ENCODE results near the gene NBPF15. TPM values are rescaled to one million over a fixed set of nuclear protein-coding genes. Genes with fewer than 3 reads are reported as not detected.
"Not testable (repeated sequence)": the region's sequence is repeated elsewhere in the genome, so short reads cannot be mapped to it uniquely, and the experiment has no call there.

Gene NBPF15
- 10 to 100 TPM; 17.8 to 20.1 TPM for total RNA-seq
- long read RNA-seq, full-length matches to known transcripts = 1 of 17 reads
- long read RNA-seq, partial matches to known transcripts = 5 of 17 reads
- long read RNA-seq, other reads (novel, unspliced or antisense) = 11 of 17 reads

- intact Hi-C loops (cut with DNase I, micrococcal nuclease) = not testable (repeated sequence)
- ATAC-seq (peak; percentile 99), DNase-seq (peak; percentile 74 to 81)
Observed at GRCh38 chr1:144461136-144461759, at the start of gene NBPF15. Gene NBPF15, minus strand, starts transcription at chr1:144461669. Its CDS starts 21,666 bp downstream, at chr1:144440003.

DNA sequence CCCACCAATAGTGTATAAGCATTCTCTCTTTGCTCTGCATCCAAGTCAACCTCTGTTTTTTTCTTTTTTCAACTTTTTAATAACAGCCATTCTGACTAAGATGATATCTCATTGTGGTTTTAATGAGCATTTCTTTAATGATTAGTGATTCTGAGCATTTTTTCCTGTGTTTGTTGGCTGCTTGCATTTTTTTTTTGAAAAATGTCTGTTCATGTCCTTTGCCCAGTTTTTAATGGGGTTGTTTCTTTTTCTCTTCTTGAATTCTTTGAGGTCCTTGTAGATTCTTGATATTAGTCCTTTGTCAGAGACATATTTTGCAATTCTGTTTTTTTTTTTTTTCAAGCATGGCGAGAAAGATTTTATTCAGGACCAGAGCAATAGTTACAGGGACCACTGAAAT lies 35.0 kb upstream of the NBPF15 start:
- intact Hi-C loops (cut with DNase I, micrococcal nuclease); DNase-seq; ATAC-seq: not testable (repeated sequence)

GRCh38 chr1:144494130-144494529 lies 32.7 kb upstream of the NBPF15 start:
- ATAC-seq; DNase-seq; intact Hi-C loops (cut with DNase I, micrococcal nuclease): not testable (repeated sequence)

GRCh38 chr1:144490394-144490793 lies 28.9 kb upstream of the NBPF15 start:
- intact Hi-C loops (cut with DNase I, micrococcal nuclease); ATAC-seq: not testable (repeated sequence)
- peak in 1 of 2 donors; percentile 24 for DNase-seq

- intact Hi-C loops (cut with DNase I, micrococcal nuclease); DNase-seq; ATAC-seq: not testable (repeated sequence)
Observed at GRCh38 chr1:144487002-144487401, 25.5 kb upstream of the NBPF15 start.

- peak; percentile 64 for ATAC-seq
- intact Hi-C loops (cut with DNase I, micrococcal nuclease); DNase-seq: not testable (repeated sequence)
Observed at GRCh38 chr1:144485048-144485993, 23.9 kb upstream of the NBPF15 start.

DNA sequence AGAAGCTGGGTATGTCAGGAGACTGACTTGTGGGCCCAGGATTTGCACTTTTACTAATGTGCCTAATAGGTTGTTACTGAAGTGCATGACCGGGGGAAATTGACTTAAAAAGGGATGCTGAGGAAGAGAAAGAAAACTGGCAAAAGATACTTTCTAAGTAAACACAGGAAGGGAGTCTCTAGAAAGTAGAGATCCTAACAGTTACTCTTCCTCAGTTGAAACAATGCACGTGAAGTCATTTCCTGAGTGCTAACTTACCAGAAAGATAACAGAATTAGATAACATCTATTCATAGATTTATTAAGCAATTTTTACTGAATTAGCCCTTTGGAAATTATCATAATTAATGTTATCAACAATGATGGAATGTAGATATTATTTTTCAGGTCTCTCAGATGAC lies 12.4 kb upstream of the NBPF15 start:
- DNase-seq; intact Hi-C loops (cut with DNase I, micrococcal nuclease): not testable (repeated sequence)

DNA sequence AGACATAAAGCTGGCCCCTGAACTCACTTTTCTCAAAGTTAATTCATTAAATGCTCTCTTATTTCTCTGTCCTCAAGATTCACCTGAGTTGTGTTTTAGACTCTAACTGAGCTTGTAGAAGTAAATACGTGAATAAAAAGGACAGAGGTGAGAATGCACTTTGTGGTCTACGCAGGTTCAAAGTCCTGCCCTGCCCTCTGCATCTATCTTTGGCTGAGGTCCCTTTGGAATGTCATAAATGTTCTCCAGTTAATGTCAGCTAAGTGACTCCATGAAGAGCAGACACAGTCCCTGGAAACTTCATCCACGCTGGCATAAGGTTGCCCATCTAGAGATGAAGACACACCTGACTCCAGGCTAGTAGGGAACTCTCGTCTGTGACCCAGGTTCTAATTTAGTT lies 10.0 kb upstream of the NBPF15 start:
- intact Hi-C loops (cut with DNase I, micrococcal nuclease) = not testable (repeated sequence)
- DNase-seq = peak in 1 of 2 donors; percentile 7
- ATAC-seq = peak; percentile 37

More for the DNA sequence above, 12.4 kb upstream of the NBPF15 start:
- ATAC-seq = not testable (repeated sequence)

DNA sequence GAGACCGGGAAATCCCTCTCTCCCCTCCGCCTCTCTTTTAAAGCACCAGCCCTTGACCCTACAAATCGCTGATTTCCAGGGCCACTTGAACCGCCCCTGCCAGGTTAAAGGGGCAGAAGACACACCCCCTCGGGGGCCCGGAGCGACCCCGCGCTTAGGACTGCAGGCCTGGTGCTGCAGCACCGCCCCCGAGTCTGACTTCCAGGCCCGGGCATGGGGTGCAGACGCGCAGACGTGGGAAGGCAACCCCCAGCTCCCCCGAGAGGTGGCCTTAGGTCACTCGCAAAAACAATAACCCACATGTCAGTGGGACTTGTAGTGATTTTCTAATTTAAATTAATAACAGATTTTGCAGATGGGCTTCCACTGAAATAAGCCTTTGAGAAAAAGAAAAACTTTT lies 309 bp upstream of the NBPF15 start:
- DNase-seq; ATAC-seq; intact Hi-C loops (cut with DNase I, micrococcal nuclease): not testable (repeated sequence)

- intact Hi-C loops (cut with DNase I, micrococcal nuclease) = not testable (repeated sequence)
- DNase-seq = peak in 1 of 2 donors; percentile 5
- peak; percentile 66 for ATAC-seq
Observed at GRCh38 chr1:144460686-144461085, 783 bp downstream of the NBPF15 start.

DNA sequence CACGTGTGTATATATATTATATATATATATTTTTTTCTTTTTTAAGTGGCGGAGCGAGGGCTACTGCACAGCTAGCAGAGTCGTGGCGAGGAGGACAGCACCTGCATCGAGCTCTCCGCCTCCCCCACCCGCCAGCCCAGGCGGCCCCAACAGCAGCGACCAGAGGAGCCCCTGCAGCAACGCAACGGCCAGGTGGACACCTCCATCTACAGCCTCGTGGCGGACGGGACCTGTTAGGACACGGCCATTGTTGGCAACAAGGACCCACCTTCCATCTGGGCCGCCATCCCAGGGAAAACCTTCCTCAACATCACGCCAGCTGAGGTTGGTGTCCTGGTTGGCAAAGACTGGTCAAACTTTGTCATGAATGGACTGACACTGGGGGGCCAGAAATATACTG lies 19.1 kb downstream of the NBPF15 start:
- intact Hi-C loops (cut with DNase I, micrococcal nuclease); ATAC-seq; DNase-seq: not testable (repeated sequence)

DNA sequence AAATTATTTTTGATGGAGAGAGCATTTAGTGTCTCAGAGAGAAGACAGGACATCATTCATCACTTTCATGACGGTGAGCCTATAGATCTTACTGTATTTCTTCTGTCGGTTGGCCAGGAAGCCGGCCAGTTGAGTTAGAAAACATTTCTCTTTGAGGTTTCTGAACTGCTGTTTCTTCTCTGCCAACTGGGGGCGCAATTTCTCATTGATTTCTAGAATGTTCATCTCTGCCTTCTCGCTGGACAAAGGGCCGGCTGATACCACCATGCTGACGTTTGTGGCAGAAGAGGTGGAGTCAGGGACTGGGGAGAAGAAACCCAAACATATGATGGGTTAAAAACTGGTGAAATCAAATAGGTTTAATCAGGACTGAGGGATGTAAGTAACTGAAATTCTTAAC lies 21.7 kb downstream of the NBPF15 start:
- intact Hi-C loops (cut with DNase I, micrococcal nuclease); ATAC-seq; DNase-seq: not testable (repeated sequence)

- DNase-seq = peak; percentile 43 to 52
- ATAC-seq; intact Hi-C loops (cut with DNase I, micrococcal nuclease): not testable (repeated sequence)
Observed at GRCh38 chr1:144418891-144419694, 42.4 kb downstream of the NBPF15 start.

GRCh38 chr1:144413404-144414118 lies 47.9 kb downstream of the NBPF15 start:
- intact Hi-C loops (cut with DNase I, micrococcal nuclease); DNase-seq; ATAC-seq: not testable (repeated sequence)

- intact Hi-C loops (cut with DNase I, micrococcal nuclease) = not testable (repeated sequence)
- ATAC-seq = peak; percentile 83
- peak; percentile 76 to 91 for DNase-seq
Observed at GRCh38 chr1:144412491-144413403, 48.7 kb downstream of the NBPF15 start.

DNA sequence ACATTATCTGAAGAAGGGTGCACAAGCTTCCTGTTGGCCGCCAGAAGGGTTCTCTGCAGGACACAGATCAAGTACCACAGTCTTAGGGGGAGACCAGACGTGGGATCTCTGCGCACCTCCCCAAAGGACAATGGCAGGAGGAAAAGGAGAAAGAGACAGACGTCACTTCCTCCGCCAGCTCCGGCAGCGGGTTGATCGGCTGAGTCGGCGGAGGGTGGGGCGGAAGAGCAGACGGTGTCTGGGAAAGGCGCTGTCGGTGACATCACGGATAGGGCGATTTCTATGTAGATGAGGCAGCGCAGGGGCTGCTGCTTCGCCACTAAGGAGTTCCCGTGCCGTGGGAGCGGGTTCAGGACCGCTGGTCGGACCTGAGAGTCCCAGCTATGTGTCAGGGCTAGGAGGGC lies 49.4 kb downstream of the NBPF15 start:
- intact Hi-C loops (cut with DNase I, micrococcal nuclease) = not testable (repeated sequence)
- DNase-seq (peak; percentile 83 to 84), ATAC-seq (peak; percentile 91)

GRCh38 chr1:144402807-144403206 lies 58.7 kb downstream of the NBPF15 start:
- ATAC-seq; intact Hi-C loops (cut with DNase I, micrococcal nuclease); DNase-seq: not testable (repeated sequence)
